Activated CD4-positive, alpha-beta T cell treated with anti-CD3 and anti-CD28 coated beads, Interleukin-2, amount 10 ng/mL, durations not matched to agents 24 days and 14 days (primary cell): Measurements from ENCODE around the gene MNX1. TPM values are rescaled to one million over a fixed set of nuclear protein-coding genes. Genes with fewer than 3 reads are reported as not detected.

Source experiments
- DNase-seq: peaks from one replicate; pipeline ENCODE4 v3.0.0; 2022
- H3K27ac Mint-ChIP-seq: one replicate; pipeline ENCODE4 v1.8.0; 2022; ENCODE audit warnings: mild to moderate bottlenecking, mixed read lengths
- H3K27me3 Mint-ChIP-seq: one replicate; pipeline ENCODE4 v1.8.0; 2022; ENCODE audit warnings: mixed read lengths
- H3K36me3 Mint-ChIP-seq: one replicate; pipeline ENCODE4 v1.8.0; 2022; ENCODE audit warnings: low read depth, mild to moderate bottlenecking, mixed read lengths
- H3K4me1 Mint-ChIP-seq: one replicate; pipeline ENCODE4 v1.8.0; 2021; ENCODE audit warnings: mixed read lengths
- H3K4me3 Mint-ChIP-seq: one replicate; pipeline ENCODE4 v1.8.0; 2022; ENCODE audit warnings: mild to moderate bottlenecking, moderate library complexity, mixed read lengths
- H3K9me3 Mint-ChIP-seq: one replicate; pipeline ENCODE4 v1.8.0; 2021; ENCODE audit warnings: mixed read lengths
- intact Hi-C: fragments of 100-400 bp; cut with micrococcal nuclease; formaldehyde crosslinking; loops from one replicate; pipeline ENCODE4 v1.15.1; 2023
- total RNA-seq: library from RNA; stranded (reverse); gene quantifications from 2 replicates; pipeline ENCODE4 v1.2.3, GENCODE V29; 2022

Gene MNX1
- total RNA-seq, 1 donor from 2014 or later: not detected

DNA sequence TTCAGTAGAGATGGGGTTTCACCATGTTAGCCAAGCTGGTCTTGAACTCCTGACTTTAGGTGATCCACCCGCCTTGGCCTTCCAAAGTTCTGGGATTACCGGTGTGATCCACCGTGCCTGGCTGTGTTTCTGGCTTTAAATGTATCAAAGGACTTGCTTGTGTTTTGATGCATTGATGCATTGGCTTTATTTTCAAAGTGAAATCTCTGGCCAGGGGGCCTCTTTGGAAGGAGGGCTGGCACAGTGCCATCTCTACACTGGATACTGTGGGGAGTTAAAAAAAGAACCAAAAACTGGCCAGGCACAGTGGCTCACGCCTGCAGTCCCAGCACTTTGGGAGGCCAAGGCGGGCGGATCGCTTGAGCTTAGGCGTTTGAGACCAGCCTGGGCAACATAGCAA lies 16.0 kb downstream of the MNX1 start:
- Mint-ChIP-seq H3K4me3 (no peak overlapping the region), H3K9me3 (no peaks in the 10 kb centered on the region), H3K27ac (no peak overlapping the region), H3K27me3 (peaks cover 43% of the 10 kb centered on the region), H3K36me3 (no peaks in the 10 kb centered on the region), H3K4me1 (no peaks in the 10 kb centered on the region)
- no peak for DNase-seq
- intact Hi-C loops: no loop called here

DNA sequence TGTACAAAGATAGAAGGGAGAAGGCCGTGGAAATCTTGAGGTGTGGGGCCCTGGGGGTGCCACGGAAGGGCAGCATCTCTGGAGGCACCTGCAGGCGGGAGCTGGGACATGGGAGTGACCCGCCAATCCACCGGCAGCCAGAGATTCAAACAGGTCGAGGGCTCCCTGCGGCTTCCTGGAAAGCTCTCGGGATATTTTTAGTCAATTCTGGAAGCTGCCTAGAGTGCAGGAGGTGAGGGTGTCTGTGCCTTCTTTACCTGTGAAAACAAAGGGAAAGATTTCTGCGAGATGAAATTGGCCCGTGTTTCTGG lies 16.6 kb downstream of the MNX1 start:
- no peaks in the 10 kb centered on the region for H3K36me3 Mint-ChIP-seq
- no peak overlapping the region for H3K4me3 Mint-ChIP-seq
- no peak overlapping the region for H3K27ac Mint-ChIP-seq
- H3K4me1 Mint-ChIP-seq: no peaks in the 10 kb centered on the region
- intact Hi-C loops: no loop called here
- H3K27me3 Mint-ChIP-seq: peaks cover 39% of the 10 kb centered on the region
- no peaks in the 10 kb centered on the region for H3K9me3 Mint-ChIP-seq
- DNase-seq: no peak

DNA sequence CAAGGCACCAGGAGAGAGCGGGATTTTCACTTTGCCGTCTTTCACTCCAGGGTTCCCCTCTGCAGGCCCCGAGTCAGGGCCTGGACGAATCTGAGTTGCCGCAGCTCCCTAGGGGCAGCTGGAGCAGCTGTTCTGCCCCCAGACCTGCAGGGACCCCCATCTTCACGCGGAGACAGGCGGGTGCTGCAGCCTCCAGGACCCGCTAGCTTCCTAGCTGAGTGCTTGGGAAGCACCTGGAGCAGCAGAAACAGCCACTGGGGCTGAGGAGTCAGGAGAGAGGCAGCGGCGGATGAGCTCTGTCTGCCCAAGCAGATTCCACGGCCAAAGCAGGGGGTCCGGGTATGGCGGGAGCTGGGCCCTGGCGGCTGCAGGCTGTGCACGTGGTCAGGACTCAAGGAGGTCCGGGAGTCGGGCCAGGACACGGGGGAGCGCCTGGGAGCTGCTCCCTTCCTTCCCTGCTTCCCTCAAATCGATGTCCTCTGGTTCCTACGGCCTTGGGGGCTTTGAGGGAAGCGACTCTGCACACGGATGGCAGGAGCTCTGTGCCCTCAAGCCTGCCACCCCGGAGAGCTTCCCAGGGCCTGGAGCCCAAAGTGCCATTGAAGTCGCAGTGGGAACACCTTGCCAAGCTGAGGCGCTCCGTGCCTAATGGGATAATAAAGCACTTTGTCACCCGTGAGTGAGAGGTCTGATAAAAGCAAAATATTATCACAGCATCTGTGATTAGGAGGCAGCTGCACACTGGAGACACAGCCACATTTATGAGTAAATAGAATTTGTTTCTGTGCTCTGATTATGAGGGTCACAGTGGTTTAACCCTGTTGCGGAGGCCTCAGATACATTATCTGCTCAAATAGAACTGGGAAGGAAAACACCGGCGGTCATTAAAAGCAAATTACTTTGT lies 17.2 kb downstream of the MNX1 start:
- no peak for DNase-seq
- no peak overlapping the region for H3K27ac Mint-ChIP-seq
- H3K4me3 Mint-ChIP-seq: no peak overlapping the region
- H3K27me3 Mint-ChIP-seq: peaks cover 33% of the 10 kb centered on the region
- no peaks in the 10 kb centered on the region for H3K9me3 Mint-ChIP-seq
- H3K36me3 Mint-ChIP-seq: no peaks in the 10 kb centered on the region
- H3K4me1 Mint-ChIP-seq: no peaks in the 10 kb centered on the region
- intact Hi-C loops: no loop called here

DNA sequence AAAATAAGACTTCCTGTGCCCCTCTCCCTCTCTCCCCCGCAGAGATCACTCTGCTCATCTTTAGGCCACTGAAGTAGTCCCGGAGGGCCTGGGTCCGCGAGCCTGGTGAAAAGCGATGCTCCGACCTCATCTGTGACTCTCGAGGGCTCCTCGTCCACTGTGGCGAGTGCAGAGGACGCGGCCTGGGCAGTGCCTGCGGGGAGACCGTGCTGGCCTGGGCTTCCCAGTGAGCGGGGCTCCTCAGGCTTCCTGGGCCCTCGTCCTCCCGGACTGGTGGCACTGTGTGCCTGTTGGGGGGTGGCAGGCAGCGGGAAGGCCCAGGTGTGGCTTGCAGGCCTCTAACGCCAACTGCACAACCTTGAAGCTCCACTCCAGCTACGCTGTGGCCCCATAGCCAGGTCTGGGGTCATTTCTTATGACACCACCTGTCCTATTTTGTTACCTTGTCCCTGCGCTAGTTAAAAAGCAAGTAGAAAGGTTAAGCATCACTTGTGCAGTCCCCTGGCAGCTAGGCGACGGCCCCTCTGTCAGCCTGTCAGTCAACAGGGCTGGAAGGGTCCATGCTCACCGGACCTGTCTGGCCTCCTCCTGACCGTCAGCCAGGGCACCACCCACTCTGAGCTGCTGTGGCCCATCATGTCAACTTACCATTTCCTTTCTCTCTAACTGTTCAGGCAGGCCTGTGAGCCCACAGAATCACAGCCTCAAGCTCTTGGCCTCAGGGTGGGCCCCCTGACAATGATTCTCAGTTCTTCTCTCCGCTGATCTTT lies 20.5 kb downstream of the MNX1 start:
- no peaks in the 10 kb centered on the region for H3K4me1 Mint-ChIP-seq
- H3K36me3 Mint-ChIP-seq: no peaks in the 10 kb centered on the region
- H3K4me3 Mint-ChIP-seq: no peak overlapping the region
- intact Hi-C loops: no loop called here
- no peak for DNase-seq
- H3K27ac Mint-ChIP-seq: no peak overlapping the region
- no peaks in the 10 kb centered on the region for H3K9me3 Mint-ChIP-seq
- peaks cover 3% of the 10 kb centered on the region for H3K27me3 Mint-ChIP-seq

DNA sequence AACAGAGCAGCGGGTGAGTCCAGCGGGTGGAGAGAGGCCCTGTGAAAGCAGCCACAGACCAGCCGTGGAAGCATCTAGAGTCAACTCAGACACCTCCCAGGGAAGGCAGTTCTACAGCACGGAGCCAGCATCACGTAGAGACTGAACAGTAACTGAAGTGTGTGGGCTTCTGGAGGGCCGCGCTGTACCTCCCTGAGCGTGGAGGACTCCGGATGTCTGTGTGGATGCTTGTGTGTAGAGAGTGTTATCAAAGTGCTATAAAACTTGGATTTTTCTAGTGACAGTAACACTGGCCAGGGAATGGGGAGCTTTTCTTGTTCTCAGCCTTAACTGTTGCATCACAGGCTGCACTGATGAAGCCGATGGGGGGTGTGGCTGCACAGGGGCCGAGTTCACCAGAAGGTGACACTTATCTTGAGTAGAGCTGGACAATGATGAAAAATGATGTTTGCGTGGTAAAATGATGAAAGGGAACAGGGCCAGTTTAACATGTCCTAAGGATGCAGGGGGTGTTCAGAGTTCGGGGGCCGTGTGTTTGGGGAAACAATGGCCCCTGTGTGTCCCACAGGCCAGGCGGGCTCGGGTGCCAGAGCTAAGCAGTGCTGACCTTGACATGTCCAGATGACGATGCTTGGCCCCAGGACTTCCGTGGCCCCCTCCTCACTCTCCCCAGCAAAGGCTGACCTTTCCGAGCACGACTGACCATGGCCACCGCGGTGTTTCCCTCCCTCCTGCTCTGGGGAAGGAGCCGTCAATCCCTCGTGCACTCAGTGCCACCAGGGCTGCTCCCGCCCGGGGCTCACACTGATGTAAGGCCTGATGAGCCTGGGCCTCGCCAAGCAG lies 21.9 kb downstream of the MNX1 start:
- H3K9me3 Mint-ChIP-seq: no peaks in the 10 kb centered on the region
- no peaks in the 10 kb centered on the region for H3K27me3 Mint-ChIP-seq
- DNase-seq: no peak
- H3K27ac Mint-ChIP-seq: no peak overlapping the region
- intact Hi-C loops: no loop called here
- H3K4me3 Mint-ChIP-seq: no peak overlapping the region
- H3K4me1 Mint-ChIP-seq: no peaks in the 10 kb centered on the region
- no peaks in the 10 kb centered on the region for H3K36me3 Mint-ChIP-seq

DNA sequence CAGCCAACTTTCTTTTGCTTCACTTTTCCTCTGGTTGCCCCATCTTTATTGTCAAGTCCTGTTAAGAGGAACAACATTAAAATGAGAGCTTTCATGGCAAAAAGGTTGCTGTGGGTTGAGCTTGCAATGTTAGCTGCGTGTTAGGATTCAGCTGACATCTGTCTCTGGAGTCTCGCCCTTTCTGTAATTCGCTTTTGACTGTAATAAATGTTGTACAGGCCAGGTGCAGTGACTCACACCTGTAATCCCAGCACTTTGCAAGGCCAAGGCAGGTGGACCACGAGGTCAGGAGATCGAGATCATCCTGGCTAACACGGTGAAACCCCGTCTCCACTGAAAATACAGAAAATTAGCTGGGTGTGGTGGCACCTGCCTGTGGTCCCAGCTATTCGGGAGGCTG lies 24.1 kb downstream of the MNX1 start:
- Mint-ChIP-seq H3K27me3 (no peaks in the 10 kb centered on the region), H3K27ac (no peak overlapping the region), H3K4me1 (no peaks in the 10 kb centered on the region), H3K4me3 (no peak overlapping the region), H3K36me3 (peaks cover 3% of the 10 kb centered on the region), H3K9me3 (no peaks in the 10 kb centered on the region)
- DNase-seq: no peak
- intact Hi-C loops: no loop called here

DNA sequence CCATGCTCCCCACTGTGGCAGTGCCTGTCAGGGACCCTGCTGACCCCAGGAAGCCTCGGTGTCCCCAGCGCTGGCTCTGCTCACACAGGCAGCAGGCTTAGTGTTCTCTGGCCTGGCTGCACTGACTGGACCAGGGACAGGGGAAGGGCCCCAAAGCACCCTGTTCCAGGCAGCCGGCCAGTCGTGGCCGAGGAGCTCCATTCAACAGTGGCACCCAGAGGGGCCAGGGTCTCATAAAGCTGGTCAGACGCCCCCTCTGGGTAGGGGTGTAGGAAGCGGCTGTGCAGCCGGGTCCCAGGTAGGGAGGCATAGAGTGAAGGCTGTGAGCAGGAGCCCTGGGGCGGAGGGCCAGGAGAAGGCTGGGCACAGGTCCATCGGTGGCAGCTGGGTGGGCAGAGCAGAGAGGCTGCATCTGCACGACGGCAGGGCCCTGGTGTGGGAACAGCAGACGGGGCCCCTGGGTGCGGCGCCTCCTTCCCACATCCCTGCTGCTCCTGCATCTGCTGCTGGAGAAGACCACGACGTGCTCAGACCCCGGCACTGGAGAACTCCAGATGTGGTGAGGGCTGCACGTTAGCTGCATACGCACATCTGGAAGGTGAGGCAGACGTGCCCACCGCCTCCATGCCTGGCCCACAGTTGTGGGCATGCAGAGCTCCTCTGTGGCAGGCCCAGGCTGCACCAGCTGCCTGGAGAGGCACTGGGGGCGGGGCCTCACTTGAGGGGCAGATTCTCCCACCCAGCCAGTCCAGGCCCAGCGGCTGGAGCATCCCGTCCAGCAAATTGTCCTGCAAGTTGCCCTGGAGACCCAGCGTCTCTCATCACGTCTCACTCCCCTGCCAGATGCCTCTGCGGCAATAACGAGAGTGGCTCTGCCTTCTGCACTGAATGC lies 25.1 kb downstream of the MNX1 start:
- Mint-ChIP-seq H3K4me1 (no peaks in the 10 kb centered on the region), H3K27ac (no peak overlapping the region), H3K27me3 (no peaks in the 10 kb centered on the region), H3K4me3 (no peak overlapping the region), H3K36me3 (peaks cover 5% of the 10 kb centered on the region), H3K9me3 (no peaks in the 10 kb centered on the region)
- DNase-seq: no peak
- intact Hi-C loops: no loop called here

DNA sequence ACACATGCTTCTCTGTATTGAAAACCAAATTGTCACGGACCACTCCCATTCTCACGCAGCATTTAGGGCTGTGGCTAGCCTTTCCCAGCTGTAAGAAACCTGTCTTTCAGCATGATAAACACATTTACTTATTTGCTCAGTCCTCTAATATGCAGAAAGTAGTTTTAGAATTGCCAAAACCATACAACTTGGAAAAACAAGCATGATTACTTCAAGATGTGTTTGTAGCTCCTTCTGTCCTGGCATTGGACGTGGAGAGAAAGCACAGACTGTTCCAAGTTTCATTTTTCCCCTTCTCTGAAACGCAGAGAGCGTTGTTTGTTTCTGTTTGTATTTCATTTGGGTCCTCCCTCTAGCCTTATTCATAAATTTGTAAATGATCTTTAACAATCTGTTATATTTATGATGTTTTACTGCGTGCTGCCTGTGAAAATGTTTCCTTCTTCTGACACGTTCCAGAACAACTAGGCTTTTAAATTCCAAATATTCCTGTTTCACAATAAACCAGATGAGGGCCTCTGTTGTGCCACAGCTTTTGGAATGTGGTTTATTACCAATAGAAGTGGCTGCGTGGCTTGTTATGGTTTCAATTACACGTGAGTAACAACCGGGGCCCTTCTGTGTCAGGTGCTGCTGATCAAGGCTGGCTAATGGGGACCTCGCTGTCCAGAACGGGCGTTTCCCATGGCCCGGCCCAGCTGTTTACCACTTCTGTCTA lies 26.1 kb downstream of the MNX1 start:
- intact Hi-C loops: no loop called here
- H3K9me3 Mint-ChIP-seq: peaks cover 5% of the 10 kb centered on the region

DNA sequence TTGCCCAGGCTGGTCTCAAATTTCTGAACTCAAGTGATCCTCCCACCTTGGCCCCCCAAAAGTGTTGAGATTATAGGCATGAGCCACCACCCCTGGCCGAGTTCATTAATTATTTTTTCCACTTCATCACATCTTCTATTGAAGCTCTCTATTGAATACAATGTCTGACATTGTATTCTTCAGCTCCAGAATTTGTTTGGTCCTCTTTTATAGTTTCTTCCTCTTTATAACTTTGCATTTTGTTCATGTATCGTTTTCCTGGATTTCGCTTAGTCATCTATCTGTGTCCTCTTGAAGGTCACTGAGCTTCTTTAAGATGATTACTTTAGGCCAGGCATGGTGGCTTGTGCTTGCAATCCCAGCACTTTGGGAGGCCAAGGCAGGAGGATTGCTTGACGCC lies 30.8 kb downstream of the MNX1 start:
- Mint-ChIP-seq H3K36me3 (peaks cover 41% of the 10 kb centered on the region), H3K9me3 (peaks cover 7% of the 10 kb centered on the region), H3K27me3 (no peaks in the 10 kb centered on the region), H3K4me3 (no peak overlapping the region), H3K4me1 (no peaks in the 10 kb centered on the region), H3K27ac (no peak overlapping the region)
- no peak for DNase-seq
- intact Hi-C loops: no loop called here

More for the DNA sequence above, 26.1 kb downstream of the MNX1 start:
- Mint-ChIP-seq H3K36me3 (peaks cover 11% of the 10 kb centered on the region), H3K4me3 (no peak overlapping the region), H3K27ac (no peak overlapping the region), H3K4me1 (no peaks in the 10 kb centered on the region), H3K27me3 (no peaks in the 10 kb centered on the region)
- DNase-seq: no peak

DNA sequence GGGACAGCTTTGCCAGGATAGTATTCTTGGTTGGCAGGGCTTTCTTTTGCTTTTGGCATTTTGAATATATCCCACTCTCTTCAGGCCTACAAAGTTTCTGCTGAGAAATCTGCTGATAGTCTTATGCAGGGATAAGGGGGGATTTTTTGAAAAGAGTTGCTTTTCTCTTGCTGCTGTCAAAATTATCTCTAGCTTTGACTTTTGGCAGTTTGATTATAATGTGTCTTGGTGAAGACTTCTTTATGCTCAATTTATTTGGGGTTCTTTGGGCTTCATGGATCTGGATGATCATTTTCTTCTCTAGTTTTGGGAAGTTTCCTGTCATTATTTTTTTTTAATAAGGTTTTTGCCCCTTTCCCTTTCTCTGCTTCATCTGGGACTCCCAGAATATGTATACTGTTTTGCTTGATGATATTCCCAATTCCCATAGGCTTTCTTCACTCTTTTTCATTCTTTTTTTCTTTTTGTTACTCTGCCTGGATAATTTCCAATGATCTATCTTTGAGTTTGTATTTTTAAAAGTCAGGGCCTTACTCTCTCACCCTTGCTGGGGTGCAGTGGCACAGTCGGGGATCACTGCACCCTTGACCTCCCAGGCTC lies 31.4 kb downstream of the MNX1 start:
- intact Hi-C loops: no loop called here
- Mint-ChIP-seq H3K4me3 (no peak overlapping the region), H3K27ac (no peak overlapping the region), H3K36me3 (peaks cover 42% of the 10 kb centered on the region), H3K9me3 (peaks cover 7% of the 10 kb centered on the region), H3K4me1 (no peaks in the 10 kb centered on the region), H3K27me3 (no peaks in the 10 kb centered on the region)
- no peak for DNase-seq

DNA sequence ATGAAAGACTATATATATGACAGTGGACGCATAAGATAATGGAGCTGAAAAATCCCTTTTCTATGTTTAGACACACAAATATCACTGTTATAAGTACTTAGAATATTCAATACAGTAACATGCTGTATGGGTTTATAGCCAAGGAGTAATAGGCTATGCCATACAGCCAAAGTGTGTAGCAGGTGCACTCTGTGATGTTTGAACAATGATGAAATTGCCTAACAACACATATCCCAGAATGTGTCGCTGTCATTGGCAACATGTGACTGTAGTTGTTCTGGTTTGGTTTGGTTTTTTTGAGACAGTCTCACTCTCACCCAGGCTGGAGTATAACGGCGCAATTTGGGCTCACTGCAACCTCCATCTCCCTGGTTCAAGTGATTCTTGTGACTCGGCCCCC lies 34.8 kb downstream of the MNX1 start:
- H3K9me3 Mint-ChIP-seq: peaks cover 7% of the 10 kb centered on the region
- no peaks in the 10 kb centered on the region for H3K27me3 Mint-ChIP-seq
- H3K27ac Mint-ChIP-seq: no peak overlapping the region
- H3K4me3 Mint-ChIP-seq: no peak overlapping the region
- H3K36me3 Mint-ChIP-seq: peaks cover 60% of the 10 kb centered on the region
- no peak for DNase-seq
- no peaks in the 10 kb centered on the region for H3K4me1 Mint-ChIP-seq
- intact Hi-C loops: no loop called here

DNA sequence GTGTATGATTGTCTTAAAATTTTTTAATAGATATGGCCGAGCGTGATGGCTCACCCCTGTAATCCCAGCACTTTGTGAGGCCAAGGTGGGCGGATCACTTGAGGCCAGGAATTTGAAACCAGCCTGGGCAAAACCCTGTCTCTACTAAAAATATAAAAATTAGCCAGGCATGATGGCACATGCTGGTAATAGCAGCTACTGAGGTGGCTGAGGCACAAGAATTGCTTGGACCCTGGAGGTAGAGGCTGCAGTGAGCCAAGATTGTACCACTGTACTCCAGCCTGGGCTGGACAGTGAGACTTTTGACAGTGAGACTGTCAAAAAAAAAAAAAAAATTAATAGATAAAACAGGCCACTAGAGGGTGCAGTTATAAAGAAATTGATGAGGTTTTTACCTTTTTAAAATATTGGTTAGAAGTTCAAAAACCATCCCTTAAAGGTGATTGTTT lies 40.5 kb downstream of the MNX1 start:
- Mint-ChIP-seq H3K36me3 (peaks cover 59% of the 10 kb centered on the region), H3K4me1 (no peaks in the 10 kb centered on the region), H3K4me3 (no peak overlapping the region), H3K27me3 (no peaks in the 10 kb centered on the region), H3K27ac (no peak overlapping the region), H3K9me3 (no peaks in the 10 kb centered on the region)
- no peak for DNase-seq
- intact Hi-C loops: no loop called here
